ENCODE measurements around the gene NOL3.

GRCh38 chr16:67209565-67209964, 39.2 kb downstream of the NOL3 start:
- TF ChIP-seq SAFB2 (CRISPR knock-in tag; IDR thresholded peaks at IDR 0.05; ENCODE audit: borderline replicate concordance, low read depth) (no peak), FOSL2 (CRISPR knock-in tag; IDR thresholded peaks at IDR 0.05) (no peak)
